Stimulated activated CD8-positive, alpha-beta memory T cell treated with anti-CD3 and anti-CD28 coated beads, Interleukin-4, amount 100 ng/mL, for 24 hours (primary cell): ENCODE results near the gene ATG7.
"Not testable (repeated sequence)": the region's sequence is repeated elsewhere in the genome, so short reads cannot be mapped to it uniquely, and the experiment has no call there.

Experiments
- DNase-seq: peaks from one replicate; pipeline ENCODE4 v3.0.0-alpha.2; 2020; ENCODE audit warnings: low read depth

ATG7 gene

DNA sequence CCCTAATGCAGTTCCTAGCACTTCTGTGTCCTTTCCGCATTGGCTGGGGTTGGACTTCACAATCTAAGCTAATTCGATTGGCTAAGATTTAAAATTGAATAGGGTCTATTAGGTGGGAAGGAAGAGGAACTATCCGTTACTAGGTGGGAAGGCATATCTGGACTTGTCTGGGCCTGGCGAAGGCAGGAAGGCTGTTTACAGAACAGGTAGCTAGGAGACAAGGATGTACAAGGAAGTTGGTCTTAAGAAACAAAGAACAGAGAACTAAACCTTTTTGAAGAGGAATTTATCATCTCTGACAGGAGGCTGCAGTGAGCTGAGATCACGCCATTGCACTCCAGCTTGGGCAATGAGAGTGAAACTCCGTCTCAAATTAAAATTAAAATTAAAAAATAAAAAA, 17.3 kb upstream of the ATG7 start:
- DNase-seq = no peak

DNA sequence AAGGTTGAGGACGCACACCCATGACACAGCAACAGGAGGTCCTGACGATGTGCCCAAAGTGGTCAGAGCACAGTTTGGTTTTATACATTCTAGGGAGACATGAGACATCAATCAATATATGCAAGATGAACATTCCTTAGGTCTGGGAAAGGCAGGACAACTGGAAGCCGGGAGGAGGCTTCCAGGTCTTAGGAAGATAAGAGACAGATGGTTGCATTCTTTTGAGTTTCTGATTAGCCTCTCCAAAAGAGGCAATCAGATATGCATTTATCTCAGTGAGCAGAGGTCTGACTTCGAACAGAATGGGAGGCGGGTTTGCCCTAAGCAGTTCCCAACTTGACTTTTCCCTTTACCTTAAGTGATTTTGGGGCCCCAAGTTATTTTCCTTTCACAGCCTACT, 16.7 kb upstream of the ATG7 start:
- not testable (repeated sequence) for DNase-seq

DNA sequence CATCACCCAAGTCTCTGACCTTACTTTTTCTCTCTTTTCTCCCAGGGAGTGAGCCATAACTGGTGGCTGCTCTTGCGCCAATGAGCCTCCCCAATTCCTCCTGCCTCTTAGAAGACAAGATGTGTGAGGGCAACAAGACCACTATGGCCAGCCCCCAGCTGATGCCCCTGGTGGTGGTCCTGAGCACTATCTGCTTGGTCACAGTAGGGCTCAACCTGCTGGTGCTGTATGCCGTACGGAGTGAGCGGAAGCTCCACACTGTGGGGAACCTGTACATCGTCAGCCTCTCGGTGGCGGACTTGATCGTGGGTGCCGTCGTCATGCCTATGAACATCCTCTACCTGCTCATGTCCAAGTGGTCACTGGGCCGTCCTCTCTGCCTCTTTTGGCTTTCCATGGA, 13.2 kb upstream of the ATG7 start:
- no peak for DNase-seq

DNA sequence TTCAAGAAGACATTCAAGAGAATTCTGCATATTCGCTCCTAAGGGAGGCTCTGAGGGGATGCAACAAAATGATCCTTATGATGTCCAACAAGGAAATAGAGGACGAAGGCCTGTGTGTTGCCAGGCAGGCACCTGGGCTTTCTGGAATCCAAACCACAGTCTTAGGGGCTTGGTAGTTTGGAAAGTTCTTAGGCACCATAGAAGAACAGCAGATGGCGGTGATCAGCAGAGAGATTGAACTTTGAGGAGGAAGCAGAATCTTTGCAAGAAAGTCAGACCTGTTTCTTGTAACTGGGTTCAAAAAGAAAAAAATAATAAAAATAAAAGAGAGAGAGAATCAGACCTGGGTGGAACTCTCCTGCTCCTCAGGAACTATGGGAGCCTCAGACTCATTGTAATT, 11.7 kb upstream of the ATG7 start:
- DNase-seq = no peak

DNA sequence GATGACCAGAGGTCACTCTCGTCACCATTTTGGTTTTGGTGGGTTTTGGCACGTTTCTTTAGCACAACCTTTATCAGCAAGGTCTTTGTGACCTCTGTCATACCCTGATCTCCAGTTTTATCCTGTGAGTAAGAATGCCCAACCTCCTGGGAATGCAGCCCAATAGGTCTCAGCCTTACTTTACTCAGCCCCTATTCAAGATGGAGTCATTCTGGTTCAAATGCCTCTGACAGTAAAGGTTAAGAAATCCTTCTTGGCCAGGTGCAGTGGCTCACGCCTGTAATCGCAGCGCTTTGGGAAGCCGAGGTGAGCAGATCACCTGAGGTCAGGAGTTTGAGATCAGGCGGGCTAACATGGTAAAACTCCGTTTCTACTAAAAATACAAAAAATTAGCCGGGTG, 3.2 kb upstream of the ATG7 start:
- DNase-seq = no peak

DNA sequence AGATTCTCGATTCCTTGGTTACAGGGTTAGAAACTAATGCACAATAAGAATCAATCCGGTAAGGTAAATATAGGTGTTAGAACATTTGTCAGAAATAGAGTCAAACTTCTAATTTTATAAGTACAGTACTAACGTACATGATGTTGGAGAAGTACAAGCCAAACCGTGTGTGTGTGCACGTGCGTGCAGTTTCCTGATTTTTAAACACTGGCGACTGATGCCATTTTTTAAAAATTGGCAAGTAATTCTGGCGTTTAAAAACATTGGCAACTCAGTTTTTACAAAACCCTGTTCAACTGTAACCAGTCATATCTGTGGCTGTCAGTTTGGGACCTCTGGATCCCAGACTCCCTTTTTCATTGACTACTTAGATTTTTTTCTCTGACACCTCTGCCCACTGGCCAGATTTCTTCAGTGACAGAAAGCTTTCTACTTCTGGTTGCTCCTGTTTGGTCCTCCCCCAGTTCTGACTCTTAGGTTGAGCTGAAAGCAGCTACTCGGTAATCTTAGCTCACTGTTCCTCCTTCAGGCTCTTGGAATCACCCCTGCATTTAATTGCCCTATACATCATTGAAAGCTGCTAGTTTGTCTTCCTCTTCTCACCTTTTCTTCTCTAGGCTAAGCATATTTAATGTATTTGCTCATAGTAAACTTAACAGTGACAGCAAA, 843 bp downstream of the ATG7 start:
- DNase-seq = no peak

DNA sequence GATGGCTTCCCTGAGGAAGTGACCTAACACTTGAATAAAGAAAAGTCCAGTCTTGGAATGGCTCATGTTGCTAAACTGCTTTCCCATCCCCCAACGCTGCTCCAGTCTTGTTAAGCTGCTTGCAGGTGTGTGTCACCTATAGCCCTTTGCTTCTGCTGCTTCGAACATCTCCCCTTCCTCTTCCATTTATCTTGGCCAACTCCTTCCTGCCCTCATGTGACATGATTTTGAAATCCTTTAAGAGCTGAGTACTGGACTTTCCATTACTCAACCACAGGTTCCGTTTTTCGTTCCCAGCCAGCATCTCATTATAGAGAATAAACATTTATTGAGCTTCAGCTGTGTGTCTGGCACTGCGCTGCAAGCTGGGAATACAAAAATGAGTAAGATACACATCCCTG, 1.7 kb downstream of the ATG7 start:
- DNase-seq = no peak

DNA sequence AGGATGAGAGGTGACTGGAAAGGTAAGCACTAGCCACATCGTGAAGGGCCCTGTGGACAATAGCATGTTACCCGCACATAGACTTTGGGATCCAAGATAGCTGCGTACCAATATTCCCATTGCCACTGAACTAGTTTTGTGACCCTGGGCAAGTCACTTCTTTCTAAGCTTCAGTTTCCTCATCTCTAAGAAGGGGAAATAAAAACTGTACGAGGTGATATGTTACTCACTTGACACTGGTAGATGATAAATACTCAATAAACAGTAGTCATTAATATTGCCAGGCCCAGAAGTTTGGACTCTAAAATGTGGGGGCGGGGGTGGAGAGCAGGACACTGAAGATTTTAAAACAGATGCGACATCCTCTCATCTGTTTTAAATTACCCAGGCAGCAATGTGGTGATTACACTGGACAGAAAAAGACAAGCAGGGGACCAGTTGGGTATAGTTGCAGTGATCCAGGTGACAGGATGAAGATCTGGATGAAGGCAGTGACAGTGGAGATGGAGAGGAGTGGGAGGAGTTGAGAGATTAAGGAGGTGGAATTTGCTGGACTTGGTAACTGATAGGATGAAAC, 2.5 kb downstream of the ATG7 start:
- no peak for DNase-seq

DNA sequence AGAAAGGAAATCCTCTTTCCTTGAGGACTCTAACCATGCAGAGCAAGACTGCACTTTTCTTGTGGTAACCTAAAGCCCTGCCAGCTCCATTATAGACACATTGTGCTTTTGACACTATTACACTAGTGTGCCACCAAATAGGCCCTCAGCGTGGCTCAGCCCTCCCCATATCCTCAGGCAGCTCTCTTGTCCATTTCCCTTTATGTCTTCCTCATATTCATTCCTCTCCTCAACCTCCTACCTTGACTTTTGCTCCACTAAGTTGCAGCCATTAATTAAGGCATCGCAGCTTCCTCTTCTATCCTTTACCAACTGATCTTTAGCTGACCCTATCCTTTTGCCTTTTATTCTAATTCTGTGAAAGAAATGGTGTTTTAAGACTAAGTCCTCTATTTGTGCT, 3.7 kb downstream of the ATG7 start:
- no peak for DNase-seq

DNA sequence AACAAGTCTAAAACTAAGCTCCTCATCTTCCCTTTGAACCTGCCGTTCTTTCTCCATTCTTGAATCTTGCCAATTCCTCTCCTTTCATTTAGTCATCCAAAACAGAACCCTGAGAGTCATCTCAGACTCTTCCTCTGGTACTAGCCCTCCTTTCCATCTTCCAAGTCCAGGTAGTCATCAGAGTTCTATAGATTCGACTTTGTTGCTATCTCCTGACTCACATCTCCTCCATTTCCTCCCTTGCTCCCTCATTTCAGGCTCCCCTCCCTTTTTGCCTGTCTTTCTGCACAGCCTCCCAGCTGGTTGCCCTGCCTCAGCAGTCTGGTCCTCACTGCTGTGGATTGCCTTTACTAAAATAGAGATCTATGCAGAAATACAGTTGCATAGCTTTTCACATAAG, 4.7 kb downstream of the ATG7 start:
- DNase-seq = no peak

DNA sequence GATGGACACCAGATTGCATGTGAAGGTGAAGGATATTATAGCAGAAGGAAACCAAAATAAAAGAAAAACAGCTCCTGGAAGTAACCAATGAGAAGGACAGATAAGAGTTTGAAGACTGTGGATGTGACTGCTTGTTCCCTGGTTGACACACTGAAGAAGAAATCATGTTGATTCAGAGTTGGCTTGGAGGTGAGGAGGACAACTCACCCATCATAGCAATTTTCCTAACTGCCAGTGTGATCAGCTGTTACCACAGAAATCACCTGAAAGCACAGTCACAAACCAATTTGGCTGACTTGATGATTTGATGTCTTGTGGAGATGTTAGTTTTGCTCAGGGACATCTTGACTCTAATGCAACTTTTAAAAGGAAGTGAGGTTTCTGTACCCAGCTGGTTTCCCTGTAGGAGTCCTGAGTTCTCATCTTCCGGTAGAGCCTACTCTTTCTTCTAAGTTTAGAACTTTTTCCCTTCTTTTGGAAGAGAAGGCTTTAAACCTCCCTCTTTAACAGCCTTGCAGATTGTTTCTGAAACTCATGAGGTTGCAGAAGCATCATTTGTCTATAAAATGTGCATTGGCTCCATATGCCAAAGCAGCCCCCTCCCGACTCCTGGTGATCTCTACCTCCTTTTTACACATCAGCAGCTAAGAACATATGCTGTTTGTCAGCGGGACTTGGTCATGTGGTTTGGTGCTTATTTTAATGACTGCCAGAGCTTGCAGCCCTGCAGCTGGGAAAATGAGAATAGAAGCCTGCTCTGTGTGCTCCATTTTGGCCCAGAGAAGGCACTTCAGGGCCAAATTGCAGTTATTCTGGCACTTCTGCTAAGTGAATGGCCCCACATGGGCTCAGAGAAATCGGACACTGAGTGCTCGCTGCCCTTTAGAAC, 10.3 kb downstream of the ATG7 start:
- DNase-seq = no peak

DNA sequence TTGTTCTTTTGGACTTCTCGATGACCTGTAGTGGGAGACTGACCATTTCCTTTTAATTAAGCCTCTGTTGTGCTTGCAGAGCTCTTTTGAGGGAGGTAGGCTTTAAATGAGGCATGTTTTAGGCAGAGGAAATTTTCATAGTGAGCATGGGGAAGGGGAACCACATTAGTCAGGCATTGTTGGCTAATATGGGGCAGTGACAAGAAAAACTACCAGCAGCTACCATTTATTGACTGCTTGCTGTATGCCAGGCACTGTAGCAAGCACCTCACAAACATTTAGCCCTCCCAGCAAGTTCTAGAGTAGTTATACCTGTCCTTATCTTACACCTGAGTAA, 10.9 kb downstream of the ATG7 start:
- DNase-seq = no peak

DNA sequence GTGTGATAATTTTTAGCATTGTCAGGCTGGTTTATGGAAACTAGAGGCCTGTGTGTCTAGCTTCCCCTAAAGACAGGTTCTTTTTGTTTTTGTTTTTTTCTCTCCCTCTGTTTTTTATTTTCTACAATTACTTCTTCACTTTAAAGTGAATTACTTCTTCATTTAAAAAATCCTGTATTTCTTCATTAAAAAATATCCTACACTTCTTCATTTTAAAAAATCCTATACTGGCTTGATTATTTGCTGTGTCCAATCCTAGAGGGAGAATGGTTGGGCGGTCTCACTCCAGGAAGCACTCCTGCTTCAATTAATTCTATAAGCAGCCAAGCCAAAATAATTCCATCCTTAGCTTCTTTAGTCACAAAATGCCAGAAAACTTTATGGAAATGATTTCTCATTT, 11.8 kb downstream of the ATG7 start:
- no peak for DNase-seq

DNA sequence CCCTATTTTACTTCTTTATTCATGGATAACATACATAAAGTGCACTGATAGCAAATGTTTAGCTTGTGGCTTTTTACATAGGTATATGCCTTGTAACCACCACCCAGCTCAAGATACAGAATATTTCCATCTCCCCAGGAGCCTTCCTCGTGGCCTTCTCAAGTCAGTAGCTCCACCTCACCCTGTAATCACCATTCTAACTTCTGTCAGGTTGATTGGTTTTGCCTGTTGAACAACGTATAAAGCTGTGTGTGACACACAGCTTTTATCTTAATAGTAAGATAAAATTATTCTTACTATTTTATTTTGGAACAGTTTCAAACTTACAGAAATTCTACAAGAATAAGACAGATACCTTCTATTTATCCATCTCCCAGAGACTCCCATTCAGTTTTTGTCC, 13.3 kb downstream of the ATG7 start:
- no peak for DNase-seq

DNA sequence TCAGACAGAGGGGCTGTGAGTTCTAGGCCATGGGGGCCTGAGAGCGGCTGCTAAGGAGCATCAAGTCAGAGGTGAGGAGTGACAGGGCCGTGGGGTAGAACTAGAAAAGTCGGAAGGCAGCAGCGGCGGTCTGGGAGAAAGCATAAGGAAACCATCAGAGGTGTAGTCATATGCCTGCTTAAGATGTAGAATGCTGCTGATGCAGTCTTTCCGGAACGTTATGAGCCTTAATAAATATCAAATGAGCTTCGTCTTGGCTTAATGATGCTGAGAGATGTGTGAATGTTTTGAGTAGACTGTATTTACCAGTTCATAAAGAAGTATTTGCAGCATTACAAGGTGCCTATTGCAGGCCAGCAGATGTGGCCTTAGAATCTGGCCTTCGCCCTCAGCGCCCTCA, 15.2 kb downstream of the ATG7 start:
- DNase-seq = no peak

DNA sequence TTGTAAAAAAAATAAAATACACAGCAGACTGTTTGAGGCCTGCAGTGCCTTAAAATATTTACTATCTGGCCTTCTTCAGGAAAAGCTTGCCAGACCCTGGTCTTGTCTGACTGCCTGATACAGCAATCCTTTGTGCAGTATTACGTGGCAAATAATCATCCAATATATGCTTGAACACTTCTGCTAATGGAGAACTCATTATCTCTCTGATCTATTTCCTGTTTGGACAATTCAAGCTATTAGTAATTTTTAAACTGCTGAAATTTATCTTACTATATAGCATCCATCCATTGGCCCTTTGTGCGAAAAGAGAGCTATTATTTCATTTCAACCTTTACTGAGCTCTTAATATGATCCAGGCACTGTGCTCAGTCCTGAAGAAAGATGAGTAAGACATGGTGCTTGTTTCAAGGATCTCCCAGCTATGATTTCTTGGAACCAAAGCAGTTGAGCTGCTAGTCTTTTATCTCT, 15.9 kb downstream of the ATG7 start:
- no peak for DNase-seq

DNA sequence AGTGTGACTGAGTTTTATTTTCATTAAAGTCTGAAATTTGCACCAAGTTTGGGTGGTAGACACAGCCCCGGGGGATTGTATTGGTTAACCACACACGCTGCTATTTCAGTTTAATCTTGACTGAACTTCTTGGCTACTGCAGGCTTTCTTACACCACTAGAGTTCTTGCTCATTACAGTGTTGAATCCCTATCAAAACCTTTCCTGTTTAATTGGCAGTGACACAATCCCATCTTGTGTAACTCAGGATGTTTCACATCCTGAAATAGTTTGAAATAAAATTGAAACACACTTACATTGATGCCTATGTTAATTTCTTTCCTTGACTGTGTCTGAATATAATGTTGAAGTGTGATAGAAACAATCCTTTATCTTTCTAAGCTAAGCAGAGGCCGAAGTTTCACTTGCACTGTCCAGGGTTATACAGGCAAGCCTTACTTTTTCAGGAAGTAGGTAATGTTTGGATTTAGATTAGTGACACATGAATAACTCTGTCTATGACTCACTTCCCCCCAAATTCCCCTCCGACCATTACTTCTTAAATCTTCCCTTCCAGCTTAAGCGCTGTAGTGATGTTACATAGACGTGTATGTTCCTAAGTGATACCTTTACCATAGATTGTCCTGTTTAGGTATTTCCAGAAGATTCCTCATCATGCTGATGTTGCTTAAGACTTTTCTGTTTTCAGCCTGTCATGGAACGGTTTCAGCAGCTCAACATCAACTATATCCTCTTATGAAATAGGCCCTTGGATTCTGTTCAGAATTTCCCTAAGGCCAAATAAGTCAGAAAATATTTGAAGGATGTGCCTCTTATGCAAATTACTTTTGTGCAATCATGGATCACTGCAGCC, 16.8 kb downstream of the ATG7 start:
- no peak for DNase-seq

DNA sequence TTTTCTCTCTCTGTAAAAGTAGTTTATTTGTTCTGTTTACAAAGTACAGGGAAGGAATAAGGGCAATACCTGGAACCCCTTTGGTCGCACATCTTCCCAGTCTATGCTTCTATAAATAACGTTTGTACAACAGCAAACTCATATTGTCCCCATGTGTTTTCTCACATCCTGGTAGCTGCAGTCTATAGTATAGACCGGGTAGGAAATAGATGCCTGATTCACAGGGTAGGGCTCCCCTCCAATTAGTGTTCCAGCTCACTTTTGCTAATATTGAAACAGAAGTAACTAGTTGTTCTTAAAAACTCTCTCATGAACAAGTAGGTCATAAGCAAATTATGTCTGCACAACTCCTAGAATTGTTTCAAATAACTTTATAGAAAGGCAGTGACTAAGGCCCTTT, 17.7 kb downstream of the ATG7 start:
- DNase-seq = no peak

DNA sequence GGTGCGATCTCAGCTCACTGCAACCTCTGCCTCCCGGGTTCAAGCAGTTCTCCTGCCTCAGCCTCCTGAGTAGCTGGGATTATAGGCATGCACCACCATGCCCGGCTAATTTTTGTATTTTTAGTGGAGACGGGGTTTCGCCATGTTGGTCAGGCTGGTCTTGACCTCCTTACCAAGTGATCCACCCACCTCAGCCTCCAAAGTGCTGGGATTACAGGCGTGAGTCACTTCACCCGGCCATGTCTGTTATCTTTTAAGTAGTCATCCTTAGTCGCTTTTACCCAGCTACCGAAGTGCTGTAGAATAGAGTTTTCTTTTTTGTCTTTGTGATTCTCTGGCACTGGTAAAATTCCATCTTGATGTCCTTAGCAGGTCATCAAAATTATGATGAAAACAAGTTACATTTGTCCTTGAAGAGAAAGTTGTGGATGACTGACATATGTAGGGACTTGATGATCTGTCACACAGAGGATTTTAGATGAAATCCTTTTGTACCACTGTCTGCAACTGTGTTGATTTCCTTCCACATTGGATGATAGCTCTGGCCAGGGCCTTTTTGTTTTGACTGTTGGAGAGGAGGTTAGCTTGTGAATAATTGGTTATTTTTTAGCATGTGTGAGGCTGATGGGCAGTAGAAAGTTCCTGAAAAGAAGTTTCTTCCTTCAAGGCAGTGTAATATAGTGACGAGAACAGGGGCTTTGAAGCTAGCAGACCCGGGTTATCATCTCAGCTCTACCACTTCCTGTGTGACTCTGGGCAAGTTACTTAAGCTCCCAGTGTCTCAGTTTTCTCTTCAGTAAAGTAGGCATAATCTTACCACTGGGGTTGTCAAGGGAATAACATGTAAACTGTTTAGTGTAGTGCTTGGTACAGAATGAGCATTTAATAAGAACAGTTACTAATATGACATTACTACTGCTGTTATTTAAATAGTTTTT, 18.8 kb downstream of the ATG7 start:
- no peak for DNase-seq

DNA sequence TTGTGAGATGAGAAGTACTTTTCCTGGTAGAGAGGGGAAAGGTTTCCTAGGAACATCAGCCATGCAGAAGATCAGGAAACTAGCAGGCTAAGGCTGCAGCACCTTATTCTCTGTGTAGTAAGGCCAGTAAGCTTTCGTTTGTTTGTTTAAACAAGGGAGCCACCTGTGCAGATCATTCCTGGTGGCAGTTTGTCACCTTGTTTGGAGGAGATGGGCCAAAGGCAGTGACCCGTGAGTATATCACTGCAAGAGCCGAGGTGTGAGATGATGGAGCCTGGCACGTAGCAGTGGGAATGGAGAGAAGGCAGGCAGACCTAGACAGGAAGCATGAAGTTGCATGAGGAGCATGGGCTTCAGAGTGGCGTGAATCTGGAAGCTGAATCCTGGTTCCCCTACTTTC, 19.6 kb downstream of the ATG7 start:
- no peak for DNase-seq

DNA sequence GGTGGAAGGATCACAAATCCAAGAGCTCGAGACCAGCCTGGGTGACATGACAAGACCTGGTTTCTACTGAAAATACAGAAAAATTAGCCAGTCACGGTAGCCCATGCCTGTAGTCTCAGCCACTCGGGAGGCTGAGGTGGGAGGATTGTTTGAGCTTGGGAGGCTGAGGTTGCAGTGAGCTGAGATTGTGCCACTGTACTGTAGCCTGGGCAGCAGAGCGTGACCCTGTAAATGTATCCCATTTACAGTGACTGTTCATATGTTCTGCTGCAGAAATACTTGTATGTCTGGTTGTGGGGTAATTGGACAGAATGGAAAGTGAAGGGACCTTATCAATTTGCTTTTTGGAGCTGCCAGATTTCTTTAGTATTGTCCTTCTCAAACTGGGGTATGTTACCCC, 24.9 kb downstream of the ATG7 start:
- DNase-seq = no peak
